ENCODE data around the gene SPATA9. TPM values are rescaled to one million over a fixed set of nuclear protein-coding genes. Genes with fewer than 3 reads are reported as not detected.
"Not testable (repeated sequence)": the region's sequence is repeated elsewhere in the genome, so short reads cannot be mapped to it uniquely, and the experiment has no call there.

SPATA9 gene
- total and polyA plus RNA-seq, 2 donors, result 0.19 to 0.68 TPM

DNA sequence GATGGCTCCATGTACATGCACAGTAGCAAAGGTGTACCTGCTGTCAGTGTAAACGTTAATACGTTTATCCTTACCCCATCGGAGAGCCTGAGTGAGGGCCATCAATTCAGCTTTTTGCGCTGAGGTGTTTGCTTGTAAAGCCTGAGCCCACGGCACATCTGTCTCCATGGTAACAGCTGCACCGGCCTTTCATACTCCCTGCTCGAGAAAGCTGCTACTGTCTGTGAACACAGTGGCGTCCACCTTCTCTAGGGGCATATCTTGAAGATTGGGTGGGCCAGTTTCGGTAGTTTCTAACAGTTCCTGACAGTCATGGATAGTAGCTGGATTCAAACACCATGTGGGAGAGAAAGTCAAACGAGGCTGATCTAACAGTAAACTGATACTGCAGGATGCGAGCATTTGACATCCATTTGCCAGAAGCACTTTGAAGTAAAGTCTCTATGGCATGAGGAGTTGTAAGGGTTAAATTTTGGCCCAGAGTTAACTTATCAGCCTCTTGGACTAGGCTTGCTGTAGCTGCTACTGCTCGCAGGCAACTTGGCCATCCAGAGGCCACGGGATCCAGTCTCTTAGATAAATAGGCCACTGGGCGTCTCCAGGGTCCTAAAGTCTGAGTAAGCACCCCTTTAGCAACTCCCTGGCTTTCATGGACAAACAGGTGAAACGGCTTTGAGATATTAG lies 27.3 kb upstream of the SPATA9 start:
- H3K9me3 ChIP-seq (ENCODE audit: control insufficient read depth in 2 of 2, insufficient read depth in 1 of 2, low read length in 1 of 2), result no peaks in the 10 kb centered on the region
- H3K4me3 ChIP-seq (ENCODE audit: low read length in 2 of 2), result no peak overlapping the region
- H3K27ac ChIP-seq (ENCODE audit: low read depth in 1 of 2, low read length in 1 of 2), result no peak overlapping the region
- no peaks in the 10 kb centered on the region for H3K27me3 ChIP-seq (ENCODE audit: control insufficient read depth in 2 of 2, insufficient read depth in 1 of 2, low read length in 1 of 2)
- no peak for DNase-seq (ENCODE audit: low read depth in 6 of 9, low spot score in 9 of 9)
- WGBS, result 89% methylated on average over 15 of the region's 15 CpGs
- no peaks in the 10 kb centered on the region for H3K36me3 ChIP-seq (ENCODE audit: control insufficient read depth in 2 of 2, insufficient read depth in 2 of 2, low read length in 1 of 2)
- no peaks in the 10 kb centered on the region for H3K4me1 ChIP-seq (ENCODE audit: control insufficient read depth in 2 of 2, insufficient read depth in 2 of 2, low read length in 2 of 2)

- Histone ChIP-seq H3K27me3 (ENCODE audit: control insufficient read depth in 2 of 2, insufficient read depth in 1 of 2, low read length in 1 of 2) (no peaks in the 10 kb centered on the region), H3K4me3 (ENCODE audit: low read length in 2 of 2) (no peak overlapping the region), H3K9me3 (ENCODE audit: control insufficient read depth in 2 of 2, insufficient read depth in 1 of 2, low read length in 1 of 2) (no peaks in the 10 kb centered on the region), H3K36me3 (ENCODE audit: control insufficient read depth in 2 of 2, insufficient read depth in 2 of 2, low read length in 1 of 2) (no peaks in the 10 kb centered on the region), H3K4me1 (ENCODE audit: control insufficient read depth in 2 of 2, insufficient read depth in 2 of 2, low read length in 2 of 2) (no peaks in the 10 kb centered on the region), H3K27ac (ENCODE audit: low read depth in 1 of 2, low read length in 1 of 2) (no peak overlapping the region)
- 97% methylated on average over 7 of the region's 7 CpGs for WGBS
- no peak for DNase-seq (ENCODE audit: low read depth in 6 of 9, low spot score in 9 of 9)
These were observed 26.1 kb upstream of the SPATA9 start for GRCh38 chr5:95708876-95709275.

GRCh38 chr5:95707534-95708188 lies 24.9 kb upstream of the SPATA9 start:
- not testable (repeated sequence) for H3K9me3 ChIP-seq (ENCODE audit: control insufficient read depth in 2 of 2, insufficient read depth in 1 of 2, low read length in 1 of 2); H3K27ac ChIP-seq (ENCODE audit: low read depth in 1 of 2, low read length in 1 of 2); H3K27me3 ChIP-seq (ENCODE audit: control insufficient read depth in 2 of 2, insufficient read depth in 1 of 2, low read length in 1 of 2); DNase-seq (ENCODE audit: low read depth in 6 of 9, low spot score in 9 of 9); H3K4me3 ChIP-seq (ENCODE audit: low read length in 2 of 2); H3K4me1 ChIP-seq (ENCODE audit: control insufficient read depth in 2 of 2, insufficient read depth in 2 of 2, low read length in 2 of 2); H3K36me3 ChIP-seq (ENCODE audit: control insufficient read depth in 2 of 2, insufficient read depth in 2 of 2, low read length in 1 of 2)
- WGBS, result 90% methylated on average over 8 of the region's 8 CpGs

DNA sequence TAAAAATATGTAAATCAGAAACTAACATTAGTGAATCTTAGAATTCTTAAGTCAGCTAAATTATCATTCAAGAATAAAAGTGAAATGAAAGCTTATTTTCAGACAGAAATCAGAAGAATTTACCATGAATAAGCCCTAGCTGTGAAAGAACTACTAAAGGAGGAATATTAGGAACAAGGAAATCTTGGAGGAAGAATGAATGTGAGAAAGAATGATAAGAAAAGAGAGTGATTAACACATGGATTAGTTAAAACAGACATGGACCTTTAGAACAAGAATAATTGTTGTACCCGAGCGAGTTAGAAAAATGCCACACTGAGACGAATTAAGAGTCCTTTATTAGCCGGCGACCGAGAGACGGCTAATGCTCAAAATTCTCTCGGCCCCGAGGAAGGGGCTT lies 24.3 kb upstream of the SPATA9 start:
- H3K36me3 ChIP-seq (ENCODE audit: control insufficient read depth in 2 of 2, insufficient read depth in 2 of 2, low read length in 1 of 2), result no peaks in the 10 kb centered on the region
- no peaks in the 10 kb centered on the region for H3K9me3 ChIP-seq (ENCODE audit: control insufficient read depth in 2 of 2, insufficient read depth in 1 of 2, low read length in 1 of 2)
- H3K27me3 ChIP-seq (ENCODE audit: control insufficient read depth in 2 of 2, insufficient read depth in 1 of 2, low read length in 1 of 2), result no peaks in the 10 kb centered on the region
- no peak overlapping the region for H3K27ac ChIP-seq (ENCODE audit: low read depth in 1 of 2, low read length in 1 of 2)
- DNase-seq (ENCODE audit: low read depth in 6 of 9, low spot score in 9 of 9), result no peak
- H3K4me3 ChIP-seq (ENCODE audit: low read length in 2 of 2), result no peak overlapping the region
- WGBS, result 93% methylated on average over 9 of the region's 9 CpGs
- no peaks in the 10 kb centered on the region for H3K4me1 ChIP-seq (ENCODE audit: control insufficient read depth in 2 of 2, insufficient read depth in 2 of 2, low read length in 2 of 2)

DNA sequence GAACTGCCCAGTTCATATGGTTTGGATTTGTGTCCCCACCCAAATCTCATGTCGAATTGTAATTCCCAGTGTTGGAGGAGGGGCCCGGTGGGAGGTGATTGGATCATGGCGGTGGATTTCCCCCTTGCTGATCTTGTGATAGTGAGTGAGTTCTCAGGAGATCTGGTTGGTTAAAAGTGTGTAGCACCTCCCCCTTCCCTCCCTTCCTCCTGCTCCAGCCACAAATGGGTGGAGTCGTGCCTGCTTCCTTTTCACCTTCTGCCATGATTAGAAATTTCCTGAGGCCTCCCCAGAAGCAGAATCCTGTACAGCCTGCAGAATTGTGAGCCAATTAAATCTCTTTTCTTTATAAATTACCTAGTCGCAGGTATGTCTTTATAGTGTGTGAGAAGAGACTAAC lies 23.4 kb upstream of the SPATA9 start:
- not testable (repeated sequence) for H3K4me1 ChIP-seq (ENCODE audit: control insufficient read depth in 2 of 2, insufficient read depth in 2 of 2, low read length in 2 of 2); H3K9me3 ChIP-seq (ENCODE audit: control insufficient read depth in 2 of 2, insufficient read depth in 1 of 2, low read length in 1 of 2)
- WGBS, result 95% methylated on average over 5 of the region's 5 CpGs

DNA sequence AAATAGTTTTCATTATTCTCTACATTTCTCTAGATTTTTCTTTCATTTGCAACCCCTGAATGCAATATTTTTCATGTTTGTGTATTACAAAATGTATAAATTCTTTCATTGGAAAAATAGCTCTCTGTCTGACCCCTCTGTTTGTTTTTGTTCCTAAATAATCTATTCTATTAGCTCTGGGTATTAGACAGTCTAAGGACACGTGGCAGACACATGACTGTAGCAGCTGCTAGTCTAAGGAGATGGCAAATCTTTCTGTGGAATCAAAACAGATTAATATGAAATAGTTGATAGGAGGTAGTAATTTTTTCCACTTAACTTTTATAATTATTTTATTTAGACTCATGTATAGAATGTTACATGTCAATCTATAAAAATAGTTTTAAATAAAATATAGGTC lies 21.4 kb upstream of the SPATA9 start:
- Histone ChIP-seq H3K4me3 (ENCODE audit: low read length in 2 of 2) (no peak overlapping the region), H3K9me3 (ENCODE audit: control insufficient read depth in 2 of 2, insufficient read depth in 1 of 2, low read length in 1 of 2) (no peaks in the 10 kb centered on the region), H3K27me3 (ENCODE audit: control insufficient read depth in 2 of 2, insufficient read depth in 1 of 2, low read length in 1 of 2) (no peaks in the 10 kb centered on the region), H3K36me3 (ENCODE audit: control insufficient read depth in 2 of 2, insufficient read depth in 2 of 2, low read length in 1 of 2) (no peaks in the 10 kb centered on the region), H3K4me1 (ENCODE audit: control insufficient read depth in 2 of 2, insufficient read depth in 2 of 2, low read length in 2 of 2) (no peaks in the 10 kb centered on the region), H3K27ac (ENCODE audit: low read depth in 1 of 2, low read length in 1 of 2) (no peak overlapping the region)
- DNase-seq (ENCODE audit: low read depth in 6 of 9, low spot score in 9 of 9), result no peak
- WGBS, result 93% methylated on average over 1 of the region's 1 CpG

More for the DNA sequence above, 23.4 kb upstream of the SPATA9 start:
- not testable (repeated sequence) for H3K4me3 ChIP-seq (ENCODE audit: low read length in 2 of 2); H3K36me3 ChIP-seq (ENCODE audit: control insufficient read depth in 2 of 2, insufficient read depth in 2 of 2, low read length in 1 of 2); H3K27ac ChIP-seq (ENCODE audit: low read depth in 1 of 2, low read length in 1 of 2); DNase-seq (ENCODE audit: low read depth in 6 of 9, low spot score in 9 of 9); H3K27me3 ChIP-seq (ENCODE audit: control insufficient read depth in 2 of 2, insufficient read depth in 1 of 2, low read length in 1 of 2)

DNA sequence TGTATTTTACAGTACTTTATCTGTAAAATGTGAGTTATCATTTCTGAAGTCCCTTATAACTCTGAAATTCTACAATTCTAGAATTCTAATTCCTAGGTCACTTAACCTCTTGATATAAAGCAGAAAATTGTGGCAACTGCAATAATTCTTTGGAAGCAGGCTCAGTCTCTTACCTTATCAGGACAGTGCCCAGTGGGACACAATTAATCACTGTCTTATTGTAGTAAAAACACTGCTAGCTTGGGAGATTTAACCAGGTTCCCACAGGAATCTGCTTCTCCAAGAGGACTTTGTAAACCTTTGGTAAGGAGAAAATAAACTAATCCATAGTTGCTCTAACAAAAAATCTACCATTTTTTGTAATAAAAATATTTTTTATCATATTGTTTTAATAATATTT lies 18.3 kb upstream of the SPATA9 start:
- no peak overlapping the region for H3K27ac ChIP-seq (ENCODE audit: low read depth in 1 of 2, low read length in 1 of 2)
- DNase-seq (ENCODE audit: low read depth in 6 of 9, low spot score in 9 of 9), result no peak
- peaks cover 0 to 2% of the 10 kb centered on the region in 2 donors for H3K9me3 ChIP-seq (ENCODE audit: control insufficient read depth in 2 of 2, insufficient read depth in 1 of 2, low read length in 1 of 2)
- no peaks in the 10 kb centered on the region for H3K36me3 ChIP-seq (ENCODE audit: control insufficient read depth in 2 of 2, insufficient read depth in 2 of 2, low read length in 1 of 2)
- H3K4me3 ChIP-seq (ENCODE audit: low read length in 2 of 2), result no peak overlapping the region
- H3K4me1 ChIP-seq (ENCODE audit: control insufficient read depth in 2 of 2, insufficient read depth in 2 of 2, low read length in 2 of 2), result no peaks in the 10 kb centered on the region
- H3K27me3 ChIP-seq (ENCODE audit: control insufficient read depth in 2 of 2, insufficient read depth in 1 of 2, low read length in 1 of 2), result no peaks in the 10 kb centered on the region

DNA sequence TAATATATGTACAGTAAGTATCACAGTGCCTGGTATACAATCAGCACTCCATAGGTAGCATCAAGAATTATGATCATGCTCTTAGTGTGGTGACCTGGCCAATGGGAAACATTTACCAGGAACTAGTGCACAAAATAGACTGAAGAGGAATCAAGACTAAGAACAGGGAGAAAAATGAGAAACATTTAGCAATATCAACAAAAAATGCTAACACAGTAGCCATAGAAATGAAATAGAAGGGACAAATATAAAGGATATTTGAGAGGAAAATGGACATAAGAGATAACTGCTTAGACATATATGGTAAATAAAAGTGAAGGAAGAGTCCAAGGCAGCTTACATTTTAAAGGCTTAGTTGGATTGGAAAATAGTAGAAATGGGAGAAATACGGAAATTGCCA lies 16.5 kb upstream of the SPATA9 start:
- 95% methylated on average over 1 of the region's 1 CpG for WGBS
- H3K27me3 ChIP-seq (ENCODE audit: control insufficient read depth in 2 of 2, insufficient read depth in 1 of 2, low read length in 1 of 2), result no peaks in the 10 kb centered on the region
- no peak for DNase-seq (ENCODE audit: low read depth in 6 of 9, low spot score in 9 of 9)
- peaks cover 0 to 2% of the 10 kb centered on the region in 2 donors for H3K9me3 ChIP-seq (ENCODE audit: control insufficient read depth in 2 of 2, insufficient read depth in 1 of 2, low read length in 1 of 2)
- no peaks in the 10 kb centered on the region for H3K36me3 ChIP-seq (ENCODE audit: control insufficient read depth in 2 of 2, insufficient read depth in 2 of 2, low read length in 1 of 2)
- H3K27ac ChIP-seq (ENCODE audit: low read depth in 1 of 2, low read length in 1 of 2), result no peak overlapping the region
- H3K4me1 ChIP-seq (ENCODE audit: control insufficient read depth in 2 of 2, insufficient read depth in 2 of 2, low read length in 2 of 2), result no peaks in the 10 kb centered on the region
- no peak overlapping the region for H3K4me3 ChIP-seq (ENCODE audit: low read length in 2 of 2)

GRCh38 chr5:95697781-95698681 lies 15.2 kb upstream of the SPATA9 start:
- no peak overlapping the region for H3K27ac ChIP-seq (ENCODE audit: low read depth in 1 of 2, low read length in 1 of 2)
- no peak for DNase-seq (ENCODE audit: low read depth in 6 of 9, low spot score in 9 of 9)
- 86% methylated on average over 7 of the region's 7 CpGs for whole genome bisulfite sequencing

More at GRCh38 chr5:95697781-95698681, 15.2 kb upstream of the SPATA9 start:
- Histone ChIP-seq H3K36me3 (ENCODE audit: control insufficient read depth in 2 of 2, insufficient read depth in 2 of 2, low read length in 1 of 2) (no peaks in the 10 kb centered on the region), H3K4me3 (ENCODE audit: low read length in 2 of 2) (no peak overlapping the region), H3K4me1 (ENCODE audit: control insufficient read depth in 2 of 2, insufficient read depth in 2 of 2, low read length in 2 of 2) (no peaks in the 10 kb centered on the region), H3K9me3 (ENCODE audit: control insufficient read depth in 2 of 2, insufficient read depth in 1 of 2, low read length in 1 of 2) (peaks cover 0 to 2% of the 10 kb centered on the region in 2 donors), H3K27me3 (ENCODE audit: control insufficient read depth in 2 of 2, insufficient read depth in 1 of 2, low read length in 1 of 2) (no peaks in the 10 kb centered on the region)

Data from thymus (tissue), 11 donors.